ENCODE results near the gene CACNA2D2. TPM values are rescaled to one million over a fixed set of nuclear protein-coding genes. Genes with fewer than 3 reads are reported as not detected.

CACNA2D2 gene
- total RNA-seq, 1 donor from 2014 or later = 1.00 TPM

DNA sequence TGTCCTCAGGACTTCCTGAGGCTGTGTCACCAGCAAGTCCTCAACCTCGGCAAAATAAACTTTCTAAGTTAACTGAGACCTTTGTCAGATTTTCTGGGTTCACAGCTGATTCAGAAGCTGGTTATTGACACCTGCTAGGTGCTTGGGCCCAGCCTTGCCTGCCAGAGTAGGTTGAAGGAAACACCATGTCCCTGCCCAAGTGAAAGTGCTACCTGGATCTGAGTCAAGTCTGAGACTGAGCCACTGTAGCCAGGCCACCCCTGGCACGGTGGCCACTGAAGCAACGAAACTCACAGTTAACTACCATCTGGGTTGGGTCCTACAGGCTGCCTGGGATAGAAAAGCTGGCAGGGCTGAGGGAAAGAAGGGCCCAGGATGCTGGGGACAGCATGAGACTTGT is 189.1 kb downstream of the CACNA2D2 start:
- Mint-ChIP-seq H3K27me3 (ENCODE audit: low read depth, unreplicated experiment) (no peaks in the 10 kb centered on the region), H3K4me1 (ENCODE audit: low read depth, unreplicated experiment) (peaks cover 8% of the 10 kb centered on the region), H3K27ac (ENCODE audit: unreplicated experiment) (no peak overlapping the region), H3K36me3 (ENCODE audit: low read depth, unreplicated experiment) (peaks cover 21% of the 10 kb centered on the region), H3K4me3 (ENCODE audit: unreplicated experiment) (no peak overlapping the region), H3K9me3 (ENCODE audit: unreplicated experiment) (peaks cover 1% of the 10 kb centered on the region)
- Histone ChIP-seq H3K79me2 (ENCODE audit: insufficient read depth, low read length) (peaks cover 22% of the 10 kb centered on the region), H3K4me3 (ENCODE audit: insufficient read depth, low read depth, low read length) (no peak overlapping the region), H3K4me2 (ENCODE audit: low read length) (no peak overlapping the region), H3K36me3 (ENCODE audit: insufficient read depth, low read length) (peaks cover 8% of the 10 kb centered on the region), H3K4me1 (ENCODE audit: insufficient read depth, low read length) (peaks cover 14% of the 10 kb centered on the region), H3K9me3 (ENCODE audit: insufficient read depth, low read depth, low read length) (no peaks in the 10 kb centered on the region), H4K20me1 (ENCODE audit: insufficient read depth, low read length) (peaks cover 43% of the 10 kb centered on the region), H3K27ac (ENCODE audit: low read depth, low read length) (no peak overlapping the region), H3K27me3 (ENCODE audit: insufficient read depth, low read length) (no peaks in the 10 kb centered on the region), H3K9ac (ENCODE audit: low read length) (no peak overlapping the region), H2AFZ (ENCODE audit: low read depth, low read length) (no peak overlapping the region)
- FAIRE-seq (no peak), DNase-seq (ENCODE audit: low read depth) (no peak)
- TF ChIP-seq, protein P1, sequence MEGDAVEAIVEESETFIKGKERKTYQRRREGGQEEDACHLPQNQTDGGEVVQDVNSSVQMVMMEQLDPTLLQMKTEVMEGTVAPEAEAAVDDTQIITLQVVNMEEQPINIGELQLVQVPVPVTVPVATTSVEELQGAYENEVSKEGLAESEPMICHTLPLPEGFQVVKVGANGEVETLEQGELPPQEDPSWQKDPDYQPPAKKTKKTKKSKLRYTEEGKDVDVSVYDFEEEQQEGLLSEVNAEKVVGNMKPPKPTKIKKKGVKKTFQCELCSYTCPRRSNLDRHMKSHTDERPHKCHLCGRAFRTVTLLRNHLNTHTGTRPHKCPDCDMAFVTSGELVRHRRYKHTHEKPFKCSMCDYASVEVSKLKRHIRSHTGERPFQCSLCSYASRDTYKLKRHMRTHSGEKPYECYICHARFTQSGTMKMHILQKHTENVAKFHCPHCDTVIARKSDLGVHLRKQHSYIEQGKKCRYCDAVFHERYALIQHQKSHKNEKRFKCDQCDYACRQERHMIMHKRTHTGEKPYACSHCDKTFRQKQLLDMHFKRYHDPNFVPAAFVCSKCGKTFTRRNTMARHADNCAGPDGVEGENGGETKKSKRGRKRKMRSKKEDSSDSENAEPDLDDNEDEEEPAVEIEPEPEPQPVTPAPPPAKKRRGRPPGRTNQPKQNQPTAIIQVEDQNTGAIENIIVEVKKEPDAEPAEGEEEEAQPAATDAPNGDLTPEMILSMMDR (IDR thresholded peaks at IDR 0.05; ENCODE audit: insufficient read depth, low read depth, low read length) = no peak
- TF ChIP-seq EZH2 (IDR thresholded peaks at IDR 0.05; ENCODE audit: insufficient read depth, low read length) = no peak

Other genes starting within 250 kb of the CACNA2D2 start
- 4.9 and 5.9 TPM in 2 replicates for gene SEMA3B, start 234.5 kb downstream of the CACNA2D2 start, total RNA-seq
- gene LSMEM2, start 224.5 kb downstream of the CACNA2D2 start, total RNA-seq = 0.30 TPM in 1 of 2 replicates, not detected in the other
- 59.2 and 66.8 TPM in 2 replicates for gene IFRD2, start 211.2 kb downstream of the CACNA2D2 start, total RNA-seq
- 6.3 and 6.9 TPM in 2 replicates for gene HYAL3, start 204.2 kb downstream of the CACNA2D2 start, total RNA-seq
- 6.3 and 7.0 TPM in 2 replicates for gene NAA80, start 204.2 kb downstream of the CACNA2D2 start, total RNA-seq
- gene HYAL1, start 200.1 kb downstream of the CACNA2D2 start, total RNA-seq = 0.27 and 0.46 TPM in 2 replicates
- gene HYAL2, start 180.9 kb downstream of the CACNA2D2 start, total RNA-seq = 42.9 and 45.8 TPM in 2 replicates
- 39.5 and 41.4 TPM in 2 replicates for gene TUSC2, start 175.4 kb downstream of the CACNA2D2 start, total RNA-seq
- gene RASSF1, start 162.8 kb downstream of the CACNA2D2 start, total RNA-seq = 19.5 and 26.5 TPM in 2 replicates
- gene ZMYND10, start 157.9 kb downstream of the CACNA2D2 start, total RNA-seq = 0.39 and 0.55 TPM in 2 replicates
- gene NPRL2, start 152.9 kb downstream of the CACNA2D2 start, total RNA-seq = 15.7 and 20.3 TPM in 2 replicates
- 18.9 and 19.4 TPM in 2 replicates for gene CYB561D2, start 152.8 kb downstream of the CACNA2D2 start, total RNA-seq
- gene TMEM115, start 144.1 kb downstream of the CACNA2D2 start, total RNA-seq = 48.7 and 49.8 TPM in 2 replicates
- gene C3orf18, start 64.1 kb upstream of the CACNA2D2 start, total RNA-seq = 7.2 and 8.0 TPM in 2 replicates
- 13.6 and 15.7 TPM in 2 replicates for gene HEMK1, start 65.9 kb upstream of the CACNA2D2 start, total RNA-seq
- gene CISH, start 108.1 kb upstream of the CACNA2D2 start, total RNA-seq = 0.75 and 1.2 TPM in 2 replicates
- gene MAPKAPK3, start 113.5 kb upstream of the CACNA2D2 start, total RNA-seq = 21.1 and 23.4 TPM in 2 replicates
- gene DOCK3, start 171.3 kb upstream of the CACNA2D2 start, total RNA-seq = 3.1 and 3.3 TPM in 2 replicates